Aortic smooth muscle cell (primary cell): ENCODE measurements around the gene KCTD7. TPM values are rescaled to one million over a fixed set of nuclear protein-coding genes. Genes with fewer than 3 reads are reported as not detected.

Source experiments
- total RNA-seq: library from RNA; depleted of rRNA; stranded (reverse); fragments of >200 nt; gene quantifications from 2 replicates; pipeline ENCODE4 v1.2.3, GENCODE V29; 2014

The KCTD7 gene
- total RNA-seq, result 9.1 and 12.2 TPM in 2 replicates

GRCh38 chr7:66628361-66629221 is at the start of gene KCTD7:
Gene KCTD7, plus strand, starts transcription at chr7:66628881. Its CDS starts 184 bp downstream, at chr7:66629065.

Other genes with a start within 250 kb of the KCTD7 start
- gene RABGEF1, start 111.9 kb downstream of the KCTD7 start, total RNA-seq, result 42.2 and 59.3 TPM in 2 replicates